ENCODE measurements around the gene PPWD1.

Gene PPWD1

DNA sequence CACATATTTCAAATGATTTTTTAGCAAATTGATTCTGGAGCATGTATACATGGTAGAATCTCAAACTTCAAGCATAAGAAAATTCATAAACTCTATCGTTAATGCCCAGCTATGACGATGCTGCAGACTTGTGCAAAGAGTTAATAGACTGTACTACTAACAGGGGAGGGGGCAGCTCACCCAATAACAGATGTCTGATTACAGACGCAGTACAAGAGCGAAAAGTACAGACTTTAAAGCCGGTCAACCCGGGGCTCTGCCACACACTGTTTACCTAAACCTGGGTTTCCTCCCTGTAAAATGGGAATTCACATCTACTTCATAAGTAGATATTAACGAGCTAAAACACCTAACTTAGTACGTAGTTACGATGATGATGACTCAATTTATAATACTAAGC, 60.4 kb downstream of the PPWD1 start:
- WGBS, 2 experiments (ENCODE audit: insufficient coverage in 2 of 2) = 33 to 37% methylated on average over 2 to 3 of the region's 9 CpGs
- peak overlapping the region; percentile 80 for H3K4me3 ChIP-seq (ENCODE audit: extremely low read depth, insufficient read depth, low read length, poor library complexity, severe bottlenecking)
- H3K4me1 ChIP-seq (ENCODE audit: control insufficient read depth, insufficient read depth, low read length, poor library complexity, severe bottlenecking) = no peaks in the 10 kb centered on the region

DNA sequence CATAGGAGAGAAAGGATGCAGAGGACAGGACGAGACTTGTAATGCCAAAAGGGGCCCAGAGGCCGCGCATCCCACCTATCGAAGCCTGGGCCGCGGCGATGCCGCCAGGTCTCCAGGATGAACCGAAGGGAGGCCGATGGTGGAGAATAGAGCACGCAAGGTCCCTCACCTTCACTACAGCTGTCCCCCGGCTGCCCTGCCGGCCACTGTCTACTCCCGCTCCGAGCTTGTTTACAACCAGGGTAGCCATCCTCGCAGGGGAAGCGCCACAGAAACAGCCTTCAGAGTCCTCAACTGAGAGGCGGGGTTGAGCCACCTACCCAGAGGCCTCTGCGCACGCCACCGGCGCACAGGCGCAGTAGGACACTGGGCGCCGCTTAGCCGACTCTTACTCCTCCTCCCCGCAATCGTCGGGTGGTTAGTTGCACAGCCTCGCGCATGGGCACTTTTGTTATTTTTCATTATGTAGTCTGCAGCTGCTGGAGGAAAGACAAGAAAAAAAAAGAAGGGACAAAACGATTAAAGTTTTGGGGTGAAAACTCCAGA, 61.0 kb downstream of the PPWD1 start, which contains the start of gene TRIM23:
TRIM23 (minus strand) TSS at position 309 of the 546 bp plus-strand sequence; CDS start at position 250, 59 bp downstream.
- Histone ChIP-seq H3K4me3 (ENCODE audit: extremely low read depth, insufficient read depth, low read length, poor library complexity, severe bottlenecking) (peak within 1 kb of the TSS; percentile 80), H3K27ac (ENCODE audit: low read depth, low read length, severe bottlenecking) (peak within 1 kb of the TSS; percentile 81), H3K9me3 (ENCODE audit: control insufficient read depth, low read length) (no peaks in the 10 kb centered on the region), H3K36me3 (ENCODE audit: control insufficient read depth, insufficient read depth, low read length) (peaks cover 10% of the 10 kb centered on the region), H3K4me1 (ENCODE audit: control insufficient read depth, insufficient read depth, low read length, poor library complexity, severe bottlenecking) (no peaks in the 10 kb centered on the region)
- WGBS, 2 experiments (ENCODE audit: insufficient coverage in 2 of 2) = 0% methylated on average over 11 to 26 of the region's 32 CpGs

More for the DNA sequence above, 60.4 kb downstream of the PPWD1 start:
- Histone ChIP-seq H3K36me3 (ENCODE audit: control insufficient read depth, insufficient read depth, low read length) (peaks cover 6% of the 10 kb centered on the region), H3K27ac (ENCODE audit: low read depth, low read length, severe bottlenecking) (no peak overlapping the region), H3K9me3 (ENCODE audit: control insufficient read depth, low read length) (no peaks in the 10 kb centered on the region)

- no peaks in the 10 kb centered on the region for H3K4me1 ChIP-seq (ENCODE audit: control insufficient read depth, insufficient read depth, low read length, poor library complexity, severe bottlenecking)
- peak within 1 kb of the TSS; percentile 81 for H3K27ac ChIP-seq (ENCODE audit: low read depth, low read length, severe bottlenecking)
- 0 to 1% methylated on average over 21 to 26 of the region's 36 CpGs for WGBS, 2 experiments (ENCODE audit: insufficient coverage in 2 of 2)
- H3K4me3 ChIP-seq (ENCODE audit: extremely low read depth, insufficient read depth, low read length, poor library complexity, severe bottlenecking) = peak within 1 kb of the TSS; percentile 80
- peaks cover 13% of the 10 kb centered on the region for H3K36me3 ChIP-seq (ENCODE audit: control insufficient read depth, insufficient read depth, low read length)
- no peaks in the 10 kb centered on the region for H3K9me3 ChIP-seq (ENCODE audit: control insufficient read depth, low read length)
Observed at GRCh38 chr5:65624571-65625555, 61.8 kb downstream of the PPWD1 start, which contains the start of the genes SHLD3 and TRAPPC13. TSS of gene SHLD3 (plus strand) at chr5:65625027. CDS start at chr5:65629588, 4,561 bp downstream. TSS of gene TRAPPC13 (plus strand) at chr5:65625027. CDS start at chr5:65625061, 34 bp downstream.

GRCh38 chr5:65625743-65626142, 62.6 kb downstream of the PPWD1 start:
- no peak overlapping the region for H3K27ac ChIP-seq (ENCODE audit: low read depth, low read length, severe bottlenecking)
- no peaks in the 10 kb centered on the region for H3K4me1 ChIP-seq (ENCODE audit: control insufficient read depth, insufficient read depth, low read length, poor library complexity, severe bottlenecking)
- peak overlapping the region; percentile 80 for H3K4me3 ChIP-seq (ENCODE audit: extremely low read depth, insufficient read depth, low read length, poor library complexity, severe bottlenecking)
- no peaks in the 10 kb centered on the region for H3K9me3 ChIP-seq (ENCODE audit: control insufficient read depth, low read length)
- WGBS, 2 experiments (ENCODE audit: insufficient coverage in 2 of 2) = 67 to 76% methylated on average over 3 to 4 of the region's 6 CpGs
- H3K36me3 ChIP-seq (ENCODE audit: control insufficient read depth, insufficient read depth, low read length) = peaks cover 15% of the 10 kb centered on the region

GRCh38 chr5:65630981-65631380, 67.9 kb downstream of the PPWD1 start:
- no peaks in the 10 kb centered on the region for H3K9me3 ChIP-seq (ENCODE audit: control insufficient read depth, low read length)
- no peak overlapping the region for H3K4me3 ChIP-seq (ENCODE audit: extremely low read depth, insufficient read depth, low read length, poor library complexity, severe bottlenecking)
- no peaks in the 10 kb centered on the region for H3K4me1 ChIP-seq (ENCODE audit: control insufficient read depth, insufficient read depth, low read length, poor library complexity, severe bottlenecking)
- no peak overlapping the region for H3K27ac ChIP-seq (ENCODE audit: low read depth, low read length, severe bottlenecking)
- H3K36me3 ChIP-seq (ENCODE audit: control insufficient read depth, insufficient read depth, low read length) = peaks cover 13% of the 10 kb centered on the region
